ENCODE results near the gene SND1.

DNA sequence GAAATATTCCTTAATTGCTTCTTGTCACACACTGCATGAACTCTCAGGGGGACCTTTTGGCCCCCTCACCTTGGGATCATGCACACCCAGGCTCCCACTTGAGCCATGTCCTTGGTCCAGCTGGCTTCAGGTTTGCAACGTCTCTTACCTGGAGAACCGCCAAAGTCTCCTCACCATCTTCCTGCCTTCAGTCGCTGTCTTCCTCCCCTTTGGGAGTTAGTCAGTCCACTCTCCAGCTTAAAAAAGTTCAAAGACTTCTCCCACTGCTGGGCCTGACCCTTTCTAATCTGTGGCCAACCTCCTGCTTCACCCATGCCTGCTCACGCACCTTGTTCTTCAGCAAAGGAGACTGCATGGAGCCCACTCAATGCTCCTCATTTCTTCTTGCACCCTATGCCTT is 461.8 kb downstream of the SND1 start:
- TF ChIP-seq, protein P1, sequence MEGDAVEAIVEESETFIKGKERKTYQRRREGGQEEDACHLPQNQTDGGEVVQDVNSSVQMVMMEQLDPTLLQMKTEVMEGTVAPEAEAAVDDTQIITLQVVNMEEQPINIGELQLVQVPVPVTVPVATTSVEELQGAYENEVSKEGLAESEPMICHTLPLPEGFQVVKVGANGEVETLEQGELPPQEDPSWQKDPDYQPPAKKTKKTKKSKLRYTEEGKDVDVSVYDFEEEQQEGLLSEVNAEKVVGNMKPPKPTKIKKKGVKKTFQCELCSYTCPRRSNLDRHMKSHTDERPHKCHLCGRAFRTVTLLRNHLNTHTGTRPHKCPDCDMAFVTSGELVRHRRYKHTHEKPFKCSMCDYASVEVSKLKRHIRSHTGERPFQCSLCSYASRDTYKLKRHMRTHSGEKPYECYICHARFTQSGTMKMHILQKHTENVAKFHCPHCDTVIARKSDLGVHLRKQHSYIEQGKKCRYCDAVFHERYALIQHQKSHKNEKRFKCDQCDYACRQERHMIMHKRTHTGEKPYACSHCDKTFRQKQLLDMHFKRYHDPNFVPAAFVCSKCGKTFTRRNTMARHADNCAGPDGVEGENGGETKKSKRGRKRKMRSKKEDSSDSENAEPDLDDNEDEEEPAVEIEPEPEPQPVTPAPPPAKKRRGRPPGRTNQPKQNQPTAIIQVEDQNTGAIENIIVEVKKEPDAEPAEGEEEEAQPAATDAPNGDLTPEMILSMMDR (IDR thresholded peaks at IDR 0.05) = no peak
- TF ChIP-seq POLR2A (IDR thresholded peaks at IDR 0.05) = no peak

Data from body of pancreas (tissue), 4 donors.